ENCODE results near the gene NPAS3.

DNA sequence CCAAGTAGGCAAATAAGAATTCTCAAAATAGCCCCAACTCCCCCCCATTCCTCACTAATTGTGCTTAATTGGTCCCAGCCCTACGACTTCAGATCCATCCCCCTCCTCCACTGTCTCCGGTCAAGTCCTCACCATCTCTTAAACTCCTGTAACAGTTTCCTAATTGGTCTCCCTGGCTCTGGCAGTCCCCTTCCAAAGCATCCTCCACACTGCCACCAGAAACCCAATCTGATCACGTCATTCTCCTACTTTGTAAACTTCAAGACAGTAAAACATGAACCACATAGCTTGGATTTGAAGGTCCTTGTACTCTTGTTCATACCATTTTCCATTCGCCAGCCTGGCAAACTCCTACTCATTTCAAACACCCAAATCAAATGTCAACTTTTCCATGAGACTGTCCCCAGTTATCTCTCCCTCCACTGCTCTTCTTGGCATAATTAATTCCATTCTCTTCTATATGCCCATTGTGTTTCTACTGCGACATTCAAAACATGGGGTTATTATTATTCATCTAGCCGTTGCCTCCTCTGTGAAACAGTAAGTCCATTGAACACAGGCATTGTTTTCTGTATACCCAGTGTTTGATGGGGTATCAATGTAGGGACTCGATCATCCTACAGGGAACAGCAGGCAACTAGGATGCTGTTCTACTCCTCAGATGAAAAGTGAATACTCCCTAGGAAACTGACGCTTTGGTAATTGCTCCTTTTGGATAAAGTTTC lies 907.6 kb downstream of the NPAS3 start:
- TF ChIP-seq, protein P1, sequence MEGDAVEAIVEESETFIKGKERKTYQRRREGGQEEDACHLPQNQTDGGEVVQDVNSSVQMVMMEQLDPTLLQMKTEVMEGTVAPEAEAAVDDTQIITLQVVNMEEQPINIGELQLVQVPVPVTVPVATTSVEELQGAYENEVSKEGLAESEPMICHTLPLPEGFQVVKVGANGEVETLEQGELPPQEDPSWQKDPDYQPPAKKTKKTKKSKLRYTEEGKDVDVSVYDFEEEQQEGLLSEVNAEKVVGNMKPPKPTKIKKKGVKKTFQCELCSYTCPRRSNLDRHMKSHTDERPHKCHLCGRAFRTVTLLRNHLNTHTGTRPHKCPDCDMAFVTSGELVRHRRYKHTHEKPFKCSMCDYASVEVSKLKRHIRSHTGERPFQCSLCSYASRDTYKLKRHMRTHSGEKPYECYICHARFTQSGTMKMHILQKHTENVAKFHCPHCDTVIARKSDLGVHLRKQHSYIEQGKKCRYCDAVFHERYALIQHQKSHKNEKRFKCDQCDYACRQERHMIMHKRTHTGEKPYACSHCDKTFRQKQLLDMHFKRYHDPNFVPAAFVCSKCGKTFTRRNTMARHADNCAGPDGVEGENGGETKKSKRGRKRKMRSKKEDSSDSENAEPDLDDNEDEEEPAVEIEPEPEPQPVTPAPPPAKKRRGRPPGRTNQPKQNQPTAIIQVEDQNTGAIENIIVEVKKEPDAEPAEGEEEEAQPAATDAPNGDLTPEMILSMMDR (conservative IDR thresholded peaks at IDR 0.05; ENCODE audit: low read depth, low read length), result no peak
- no peak for TF ChIP-seq EZH2 (IDR thresholded peaks at IDR 0.05; ENCODE audit: borderline replicate concordance, low read depth, low read length, poor library complexity, severe bottlenecking)
